Endothelial cell (in vitro differentiated cells): Measurements from ENCODE around the gene C1orf21. TPM values are rescaled to one million over a fixed set of nuclear protein-coding genes. Genes with fewer than 3 reads are reported as not detected.

Source experiments
- DNase-seq: peaks from one replicate; pipeline ENCODE4 v3.0.0; 2021; ENCODE audit warnings: low spot score
- H3K27ac Mint-ChIP-seq: one replicate; pipeline ENCODE4 v1.8.0; 2021; ENCODE audit warnings: mixed read lengths, inconsistent platforms; ENCODE audit not compliant: unreplicated experiment
- H3K27me3 Mint-ChIP-seq: one replicate; pipeline ENCODE4 v1.8.0; 2021; ENCODE audit warnings: mild to moderate bottlenecking, moderate library complexity, mixed read lengths, inconsistent platforms; ENCODE audit not compliant: unreplicated experiment
- H3K36me3 Mint-ChIP-seq: one replicate; pipeline ENCODE4 v1.8.0; 2021; ENCODE audit warnings: mild to moderate bottlenecking, low read depth, mixed read lengths, inconsistent platforms; ENCODE audit not compliant: unreplicated experiment
- H3K4me1 Mint-ChIP-seq: one replicate; pipeline ENCODE4 v1.8.0; 2021; ENCODE audit warnings: mild to moderate bottlenecking, mixed read lengths, inconsistent platforms; ENCODE audit not compliant: unreplicated experiment
- H3K4me3 Mint-ChIP-seq: one replicate; pipeline ENCODE4 v1.8.0; 2021; ENCODE audit warnings: mild to moderate bottlenecking, mixed read lengths, inconsistent platforms; ENCODE audit not compliant: unreplicated experiment
- H3K9me3 Mint-ChIP-seq: one replicate; pipeline ENCODE4 v1.8.0; 2021; ENCODE audit warnings: mixed read lengths, inconsistent platforms; ENCODE audit not compliant: unreplicated experiment
- CTCF ChIP-seq: fragments of 200-600 bp; sonication (generic); IDR thresholded peaks from one replicate; pipeline ENCODE4 v1.5.0; 2021; ENCODE audit warnings: antibody characterized with exemption; ENCODE audit not compliant: unreplicated experiment
- total RNA-seq: library from RNA; stranded (reverse); fragmentation: NEBNext Ultra II Directional; extraction: Animal tissue kit (Norgen Biotek cat#: 25700); gene quantifications from one replicate; pipeline ENCODE4 v1.2.1, GENCODE V29; 2021; ENCODE audit not compliant: unreplicated experiment

C1orf21 gene
- total RNA-seq, 1 donor from 2014 or later, result 7.5 TPM

- Mint-ChIP-seq H3K27ac (no peak overlapping the region), H3K27me3 (no peaks in the 10 kb centered on the region), H3K4me1 (no peaks in the 10 kb centered on the region), H3K36me3 (no peaks in the 10 kb centered on the region), H3K4me3 (no peak overlapping the region), H3K9me3 (no peaks in the 10 kb centered on the region)
- TF ChIP-seq CTCF, result no peak
- no peak for DNase-seq
These were observed 249.2 kb downstream of the C1orf21 start for GRCh38 chr1:184635980-184636431.

GRCh38 chr1:184637664-184638240 is 250.9 kb downstream of the C1orf21 start:
- TF ChIP-seq CTCF, result no peak
- Mint-ChIP-seq H3K4me3 (no peak overlapping the region), H3K4me1 (no peaks in the 10 kb centered on the region), H3K36me3 (no peaks in the 10 kb centered on the region), H3K9me3 (no peaks in the 10 kb centered on the region), H3K27ac (no peak overlapping the region), H3K27me3 (no peaks in the 10 kb centered on the region)
- no peak for DNase-seq

- Mint-ChIP-seq H3K4me1 (no peaks in the 10 kb centered on the region), H3K4me3 (no peak overlapping the region), H3K36me3 (no peaks in the 10 kb centered on the region), H3K27me3 (no peaks in the 10 kb centered on the region), H3K27ac (no peak overlapping the region), H3K9me3 (no peaks in the 10 kb centered on the region)
- TF ChIP-seq CTCF, result no peak
- DNase-seq, result no peak
These were observed 252.4 kb downstream of the C1orf21 start for GRCh38 chr1:184639205-184639604.

GRCh38 chr1:184640505-184640904 is 253.7 kb downstream of the C1orf21 start:
- DNase-seq, result no peak
- H3K4me1 Mint-ChIP-seq, result no peaks in the 10 kb centered on the region
- H3K27me3 Mint-ChIP-seq, result peaks cover 1% of the 10 kb centered on the region
- H3K9me3 Mint-ChIP-seq, result no peaks in the 10 kb centered on the region
- H3K36me3 Mint-ChIP-seq, result no peaks in the 10 kb centered on the region
- H3K4me3 Mint-ChIP-seq, result no peak overlapping the region
- no peak for TF ChIP-seq CTCF
- no peak overlapping the region for H3K27ac Mint-ChIP-seq

GRCh38 chr1:184641894-184642293 is 255.1 kb downstream of the C1orf21 start:
- Mint-ChIP-seq H3K27me3 (peaks cover 1% of the 10 kb centered on the region), H3K9me3 (no peaks in the 10 kb centered on the region), H3K4me1 (no peaks in the 10 kb centered on the region), H3K4me3 (no peak overlapping the region), H3K27ac (no peak overlapping the region), H3K36me3 (no peaks in the 10 kb centered on the region)
- TF ChIP-seq CTCF, result no peak
- no peak for DNase-seq
